ENCODE results near the gene INO80D.

DNA sequence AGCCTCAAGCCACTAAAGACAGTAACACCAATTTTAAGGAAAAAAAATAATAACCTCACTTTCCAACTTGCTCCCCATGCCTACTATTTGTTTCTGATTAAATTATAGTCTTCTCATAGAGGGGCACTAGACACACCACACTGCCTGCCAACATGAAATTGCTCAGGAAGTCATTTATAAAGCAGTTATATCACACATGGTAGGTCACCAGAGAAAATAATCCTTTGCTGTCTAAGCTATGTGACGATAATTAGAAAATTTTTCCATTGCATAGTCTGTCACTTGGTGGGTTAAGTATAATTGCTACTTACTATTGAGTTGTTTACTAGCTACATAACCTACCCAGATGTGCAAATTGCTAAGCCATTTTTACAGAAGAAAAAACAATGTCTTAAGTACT is 85.2 kb downstream of the INO80D start:
- TF ChIP-seq, protein P1, sequence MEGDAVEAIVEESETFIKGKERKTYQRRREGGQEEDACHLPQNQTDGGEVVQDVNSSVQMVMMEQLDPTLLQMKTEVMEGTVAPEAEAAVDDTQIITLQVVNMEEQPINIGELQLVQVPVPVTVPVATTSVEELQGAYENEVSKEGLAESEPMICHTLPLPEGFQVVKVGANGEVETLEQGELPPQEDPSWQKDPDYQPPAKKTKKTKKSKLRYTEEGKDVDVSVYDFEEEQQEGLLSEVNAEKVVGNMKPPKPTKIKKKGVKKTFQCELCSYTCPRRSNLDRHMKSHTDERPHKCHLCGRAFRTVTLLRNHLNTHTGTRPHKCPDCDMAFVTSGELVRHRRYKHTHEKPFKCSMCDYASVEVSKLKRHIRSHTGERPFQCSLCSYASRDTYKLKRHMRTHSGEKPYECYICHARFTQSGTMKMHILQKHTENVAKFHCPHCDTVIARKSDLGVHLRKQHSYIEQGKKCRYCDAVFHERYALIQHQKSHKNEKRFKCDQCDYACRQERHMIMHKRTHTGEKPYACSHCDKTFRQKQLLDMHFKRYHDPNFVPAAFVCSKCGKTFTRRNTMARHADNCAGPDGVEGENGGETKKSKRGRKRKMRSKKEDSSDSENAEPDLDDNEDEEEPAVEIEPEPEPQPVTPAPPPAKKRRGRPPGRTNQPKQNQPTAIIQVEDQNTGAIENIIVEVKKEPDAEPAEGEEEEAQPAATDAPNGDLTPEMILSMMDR (conservative IDR thresholded peaks at IDR 0.05; ENCODE audit: low read depth in 2 of 2) = no peak
- TF ChIP-seq POLR2AphosphoS5 (IDR thresholded peaks at IDR 0.05; ENCODE audit: low read depth) = no peak
- no peak for TF ChIP-seq EZH2 (IDR thresholded peaks at IDR 0.05; ENCODE audit: low read depth, unreplicated experiment)
- TF ChIP-seq EZH2phosphoT487 (IDR thresholded peaks at IDR 0.05; ENCODE audit: unreplicated experiment) = no peak
- TF ChIP-seq, protein P2, sequence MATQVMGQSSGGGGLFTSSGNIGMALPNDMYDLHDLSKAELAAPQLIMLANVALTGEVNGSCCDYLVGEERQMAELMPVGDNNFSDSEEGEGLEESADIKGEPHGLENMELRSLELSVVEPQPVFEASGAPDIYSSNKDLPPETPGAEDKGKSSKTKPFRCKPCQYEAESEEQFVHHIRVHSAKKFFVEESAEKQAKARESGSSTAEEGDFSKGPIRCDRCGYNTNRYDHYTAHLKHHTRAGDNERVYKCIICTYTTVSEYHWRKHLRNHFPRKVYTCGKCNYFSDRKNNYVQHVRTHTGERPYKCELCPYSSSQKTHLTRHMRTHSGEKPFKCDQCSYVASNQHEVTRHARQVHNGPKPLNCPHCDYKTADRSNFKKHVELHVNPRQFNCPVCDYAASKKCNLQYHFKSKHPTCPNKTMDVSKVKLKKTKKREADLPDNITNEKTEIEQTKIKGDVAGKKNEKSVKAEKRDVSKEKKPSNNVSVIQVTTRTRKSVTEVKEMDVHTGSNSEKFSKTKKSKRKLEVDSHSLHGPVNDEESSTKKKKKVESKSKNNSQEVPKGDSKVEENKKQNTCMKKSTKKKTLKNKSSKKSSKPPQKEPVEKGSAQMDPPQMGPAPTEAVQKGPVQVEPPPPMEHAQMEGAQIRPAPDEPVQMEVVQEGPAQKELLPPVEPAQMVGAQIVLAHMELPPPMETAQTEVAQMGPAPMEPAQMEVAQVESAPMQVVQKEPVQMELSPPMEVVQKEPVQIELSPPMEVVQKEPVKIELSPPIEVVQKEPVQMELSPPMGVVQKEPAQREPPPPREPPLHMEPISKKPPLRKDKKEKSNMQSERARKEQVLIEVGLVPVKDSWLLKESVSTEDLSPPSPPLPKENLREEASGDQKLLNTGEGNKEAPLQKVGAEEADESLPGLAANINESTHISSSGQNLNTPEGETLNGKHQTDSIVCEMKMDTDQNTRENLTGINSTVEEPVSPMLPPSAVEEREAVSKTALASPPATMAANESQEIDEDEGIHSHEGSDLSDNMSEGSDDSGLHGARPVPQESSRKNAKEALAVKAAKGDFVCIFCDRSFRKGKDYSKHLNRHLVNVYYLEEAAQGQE (IDR thresholded peaks at IDR 0.05; ENCODE audit: unreplicated experiment) = no peak
- TF ChIP-seq, protein P3, sequence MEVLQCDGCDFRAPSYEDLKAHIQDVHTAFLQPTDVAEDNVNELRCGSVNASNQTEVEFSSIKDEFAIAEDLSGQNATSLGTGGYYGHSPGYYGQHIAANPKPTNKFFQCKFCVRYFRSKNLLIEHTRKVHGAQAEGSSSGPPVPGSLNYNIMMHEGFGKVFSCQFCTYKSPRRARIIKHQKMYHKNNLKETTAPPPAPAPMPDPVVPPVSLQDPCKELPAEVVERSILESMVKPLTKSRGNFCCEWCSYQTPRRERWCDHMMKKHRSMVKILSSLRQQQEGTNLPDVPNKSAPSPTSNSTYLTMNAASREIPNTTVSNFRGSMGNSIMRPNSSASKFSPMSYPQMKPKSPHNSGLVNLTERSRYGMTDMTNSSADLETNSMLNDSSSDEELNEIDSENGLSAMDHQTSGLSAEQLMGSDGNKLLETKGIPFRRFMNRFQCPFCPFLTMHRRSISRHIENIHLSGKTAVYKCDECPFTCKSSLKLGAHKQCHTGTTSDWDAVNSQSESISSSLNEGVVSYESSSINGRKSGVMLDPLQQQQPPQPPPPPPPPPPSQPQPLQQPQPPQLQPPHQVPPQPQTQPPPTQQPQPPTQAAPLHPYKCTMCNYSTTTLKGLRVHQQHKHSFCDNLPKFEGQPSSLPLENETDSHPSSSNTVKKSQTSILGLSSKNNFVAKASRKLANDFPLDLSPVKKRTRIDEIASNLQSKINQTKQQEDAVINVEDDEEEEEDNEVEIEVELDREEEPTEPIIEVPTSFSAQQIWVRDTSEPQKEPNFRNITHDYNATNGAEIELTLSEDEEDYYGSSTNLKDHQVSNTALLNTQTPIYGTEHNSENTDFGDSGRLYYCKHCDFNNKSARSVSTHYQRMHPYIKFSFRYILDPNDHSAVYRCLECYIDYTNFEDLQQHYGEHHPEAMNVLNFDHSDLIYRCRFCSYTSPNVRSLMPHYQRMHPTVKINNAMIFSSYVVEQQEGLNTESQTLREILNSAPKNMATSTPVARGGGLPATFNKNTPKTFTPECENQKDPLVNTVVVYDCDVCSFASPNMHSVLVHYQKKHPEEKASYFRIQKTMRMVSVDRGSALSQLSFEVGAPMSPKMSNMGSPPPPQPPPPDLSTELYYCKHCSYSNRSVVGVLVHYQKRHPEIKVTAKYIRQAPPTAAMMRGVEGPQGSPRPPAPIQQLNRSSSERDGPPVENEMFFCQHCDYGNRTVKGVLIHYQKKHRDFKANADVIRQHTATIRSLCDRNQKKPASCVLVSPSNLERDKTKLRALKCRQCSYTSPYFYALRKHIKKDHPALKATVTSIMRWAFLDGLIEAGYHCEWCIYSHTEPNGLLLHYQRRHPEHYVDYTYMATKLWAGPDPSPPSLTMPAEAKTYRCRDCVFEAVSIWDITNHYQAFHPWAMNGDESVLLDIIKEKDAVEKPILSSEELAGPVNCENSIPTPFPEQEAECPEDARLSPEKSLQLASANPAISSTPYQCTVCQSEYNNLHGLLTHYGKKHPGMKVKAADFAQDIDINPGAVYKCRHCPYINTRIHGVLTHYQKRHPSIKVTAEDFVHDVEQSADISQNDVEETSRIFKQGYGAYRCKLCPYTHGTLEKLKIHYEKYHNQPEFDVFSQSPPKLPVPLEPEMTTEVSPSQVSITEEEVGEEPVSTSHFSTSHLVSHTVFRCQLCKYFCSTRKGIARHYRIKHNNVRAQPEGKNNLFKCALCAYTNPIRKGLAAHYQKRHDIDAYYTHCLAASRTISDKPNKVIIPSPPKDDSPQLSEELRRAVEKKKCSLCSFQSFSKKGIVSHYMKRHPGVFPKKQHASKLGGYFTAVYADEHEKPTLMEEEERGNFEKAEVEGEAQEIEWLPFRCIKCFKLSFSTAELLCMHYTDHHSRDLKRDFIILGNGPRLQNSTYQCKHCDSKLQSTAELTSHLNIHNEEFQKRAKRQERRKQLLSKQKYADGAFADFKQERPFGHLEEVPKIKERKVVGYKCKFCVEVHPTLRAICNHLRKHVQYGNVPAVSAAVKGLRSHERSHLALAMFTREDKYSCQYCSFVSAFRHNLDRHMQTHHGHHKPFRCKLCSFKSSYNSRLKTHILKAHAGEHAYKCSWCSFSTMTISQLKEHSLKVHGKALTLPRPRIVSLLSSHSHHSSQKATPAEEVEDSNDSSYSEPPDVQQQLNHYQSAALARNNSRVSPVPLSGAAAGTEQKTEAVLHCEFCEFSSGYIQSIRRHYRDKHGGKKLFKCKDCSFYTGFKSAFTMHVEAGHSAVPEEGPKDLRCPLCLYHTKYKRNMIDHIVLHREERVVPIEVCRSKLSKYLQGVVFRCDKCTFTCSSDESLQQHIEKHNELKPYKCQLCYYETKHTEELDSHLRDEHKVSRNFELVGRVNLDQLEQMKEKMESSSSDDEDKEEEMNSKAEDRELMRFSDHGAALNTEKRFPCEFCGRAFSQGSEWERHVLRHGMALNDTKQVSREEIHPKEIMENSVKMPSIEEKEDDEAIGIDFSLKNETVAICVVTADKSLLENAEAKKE (CRISPR knock-in tag; IDR thresholded peaks at IDR 0.05) = no peak
- no peak for TF ChIP-seq CREB1 (CRISPR knock-in tag; IDR thresholded peaks at IDR 0.05; ENCODE audit: low read depth)
- TF ChIP-seq NANOG (IDR thresholded peaks at IDR 0.05; ENCODE audit: borderline replicate concordance) = no peak
- no peak for TF ChIP-seq ZNF331 (CRISPR knock-in tag; IDR thresholded peaks at IDR 0.05; ENCODE audit: low read depth)
- no peak for TF ChIP-seq STAT1 (IDR thresholded peaks at IDR 0.05; ENCODE audit: unreplicated experiment)
- TF ChIP-seq, protein P4, sequence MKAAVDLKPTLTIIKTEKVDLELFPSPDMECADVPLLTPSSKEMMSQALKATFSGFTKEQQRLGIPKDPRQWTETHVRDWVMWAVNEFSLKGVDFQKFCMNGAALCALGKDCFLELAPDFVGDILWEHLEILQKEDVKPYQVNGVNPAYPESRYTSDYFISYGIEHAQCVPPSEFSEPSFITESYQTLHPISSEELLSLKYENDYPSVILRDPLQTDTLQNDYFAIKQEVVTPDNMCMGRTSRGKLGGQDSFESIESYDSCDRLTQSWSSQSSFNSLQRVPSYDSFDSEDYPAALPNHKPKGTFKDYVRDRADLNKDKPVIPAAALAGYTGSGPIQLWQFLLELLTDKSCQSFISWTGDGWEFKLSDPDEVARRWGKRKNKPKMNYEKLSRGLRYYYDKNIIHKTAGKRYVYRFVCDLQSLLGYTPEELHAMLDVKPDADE (IDR thresholded peaks at IDR 0.05) = no peak
- TF ChIP-seq JUNB (IDR thresholded peaks at IDR 0.05; ENCODE audit: unreplicated experiment) = no peak
- no peak for TF ChIP-seq ZNF114 (CRISPR knock-in tag; IDR thresholded peaks at IDR 0.05)

Data from GM23338 (cell line).